ENCODE results near the gene NOLC1.

Gene NOLC1

DNA sequence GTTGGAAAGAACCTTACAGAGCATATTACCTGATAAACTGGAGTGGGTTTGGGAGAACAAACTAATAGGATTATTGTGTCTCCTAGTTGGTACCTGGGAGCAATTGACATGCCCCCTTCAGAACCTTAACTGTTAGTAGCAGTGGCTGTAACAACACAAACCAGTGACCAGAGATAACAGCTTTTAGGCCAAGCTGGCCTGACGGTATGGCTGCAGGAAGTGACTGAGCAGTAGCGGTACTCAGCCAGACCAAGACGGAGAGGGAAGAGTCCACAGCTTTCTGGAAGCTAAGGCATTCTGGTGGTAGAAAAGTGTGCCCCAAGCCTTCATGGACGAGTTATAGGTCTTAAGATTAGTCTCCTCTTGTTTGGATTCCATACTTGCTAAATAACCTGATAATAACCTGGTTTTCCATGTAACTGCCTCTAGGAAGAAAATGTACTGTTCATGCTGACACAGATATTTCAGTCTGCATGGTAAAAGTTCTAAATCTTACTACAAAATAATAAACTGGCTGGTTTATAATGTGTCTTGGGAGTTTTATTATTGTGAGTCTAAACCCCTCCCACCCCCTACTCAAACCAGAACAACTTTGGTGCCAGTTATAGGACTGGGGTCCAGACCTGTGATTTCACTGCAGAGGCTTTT lies 11.3 kb downstream of the NOLC1 start:
- Histone ChIP-seq H3K27me3 (replicated peaks; ENCODE audit: insufficient read depth, low read length) (no peaks in the 10 kb centered on the region), H3K9ac (ENCODE audit: low read length) (no peak overlapping the region), H3K4me3 (ENCODE audit: low read length) (no peak overlapping the region), H3F3A (ENCODE audit: insufficient read depth, low read length) (peaks cover 37% of the 10 kb centered on the region), H3K9me2 (replicated peaks; ENCODE audit: insufficient read depth, low read length) (no peaks in the 10 kb centered on the region), H3K27ac (ENCODE audit: low read length) (no peak overlapping the region), H3K4me1 (ENCODE audit: low read length) (peaks cover 2% of the 10 kb centered on the region), H3K4me2 (ENCODE audit: low read depth, low read length) (no peak overlapping the region), H3K9me3 (replicated peaks; ENCODE audit: insufficient read depth, low read length) (no peaks in the 10 kb centered on the region), H4K20me1 (ENCODE audit: insufficient read depth, low read length) (peaks cover 5% of the 10 kb centered on the region; the same call in 1 of the 2 replicates), H3K79me2 (ENCODE audit: low read length) (peaks cover 12% of the 10 kb centered on the region), H3K36me3 (replicated peaks; ENCODE audit: insufficient read depth, low read length) (peaks cover 33% of the 10 kb centered on the region), H2AFZ (ENCODE audit: low read length) (no peak overlapping the region)
- TF ChIP-seq CTCF (IDR thresholded peaks at IDR 0.05; ENCODE audit: low read length) (no peak), EZH2phosphoT487 (IDR thresholded peaks at IDR 0.05; ENCODE audit: low read length) (no peak), EZH2 (optimal IDR thresholded peaks at IDR 0.05; ENCODE audit: low read depth, low read length) (no peak)
- DNase-seq = no peak

DNA sequence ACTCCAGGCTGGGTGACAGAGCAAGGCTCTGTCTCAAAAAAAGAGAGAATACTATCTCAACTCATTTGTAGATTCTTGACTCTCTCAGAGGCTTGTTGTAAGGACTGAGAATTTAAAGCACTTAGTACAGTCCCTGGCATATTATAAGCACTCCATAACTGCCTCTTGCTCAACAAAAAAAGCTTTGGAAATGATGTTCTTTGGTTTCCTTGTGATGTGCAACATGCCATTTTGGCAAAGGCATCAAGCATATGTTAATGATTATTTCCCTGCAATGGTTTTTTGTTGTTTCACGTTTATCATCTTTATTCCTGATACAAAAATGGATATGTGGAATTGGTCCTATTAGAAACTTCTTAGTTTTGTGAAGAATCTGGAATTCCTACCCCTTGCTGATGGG lies 15.7 kb downstream of the NOLC1 start:
- TF ChIP-seq EZH2phosphoT487 (IDR thresholded peaks at IDR 0.05; ENCODE audit: low read length) (no peak), CTCF (IDR thresholded peaks at IDR 0.05; ENCODE audit: low read length) (no peak), EZH2 (optimal IDR thresholded peaks at IDR 0.05; ENCODE audit: low read depth, low read length) (no peak)
- Histone ChIP-seq H3F3A (ENCODE audit: insufficient read depth, low read length) (peaks cover 31% of the 10 kb centered on the region), H4K20me1 (ENCODE audit: insufficient read depth, low read length) (no peaks in the 10 kb centered on the region), H3K9ac (ENCODE audit: low read length) (no peak overlapping the region), H3K4me1 (ENCODE audit: low read length) (peaks cover 8% of the 10 kb centered on the region), H3K9me2 (replicated peaks; ENCODE audit: insufficient read depth, low read length) (no peaks in the 10 kb centered on the region), H2AFZ (ENCODE audit: low read length) (no peak overlapping the region), H3K4me2 (ENCODE audit: low read depth, low read length) (no peak overlapping the region), H3K27ac (ENCODE audit: low read length) (no peak overlapping the region), H3K79me2 (ENCODE audit: low read length) (no peaks in the 10 kb centered on the region), H3K27me3 (replicated peaks; ENCODE audit: insufficient read depth, low read length) (no peaks in the 10 kb centered on the region), H3K36me3 (replicated peaks; ENCODE audit: insufficient read depth, low read length) (peaks cover 8% of the 10 kb centered on the region), H3K9me3 (replicated peaks; ENCODE audit: insufficient read depth, low read length) (no peaks in the 10 kb centered on the region), H3K4me3 (ENCODE audit: low read length) (no peak overlapping the region)
- DNase-seq = no peak

- no peaks in the 10 kb centered on the region for H3K9me2 ChIP-seq (replicated peaks; ENCODE audit: insufficient read depth, low read length)
- no peaks in the 10 kb centered on the region for H3K27me3 ChIP-seq (replicated peaks; ENCODE audit: insufficient read depth, low read length)
- peaks cover 26% of the 10 kb centered on the region for H3F3A ChIP-seq (ENCODE audit: insufficient read depth, low read length)
- no peak overlapping the region for H3K4me2 ChIP-seq (ENCODE audit: low read depth, low read length)
- H3K27ac ChIP-seq (ENCODE audit: low read length) = no peak overlapping the region
- DNase-seq = no peak
- peaks cover 8% of the 10 kb centered on the region for H3K4me1 ChIP-seq (ENCODE audit: low read length)
- no peaks in the 10 kb centered on the region for H3K36me3 ChIP-seq (replicated peaks; ENCODE audit: insufficient read depth, low read length)
- TF ChIP-seq EZH2 (optimal IDR thresholded peaks at IDR 0.05; ENCODE audit: low read depth, low read length) = no peak
- no peak for TF ChIP-seq EZH2phosphoT487 (IDR thresholded peaks at IDR 0.05; ENCODE audit: low read length)
- no peak for TF ChIP-seq CTCF (IDR thresholded peaks at IDR 0.05; ENCODE audit: low read length)
- no peaks in the 10 kb centered on the region for H3K9me3 ChIP-seq (replicated peaks; ENCODE audit: insufficient read depth, low read length)
- no peak overlapping the region for H2AFZ ChIP-seq (ENCODE audit: low read length)
- no peak overlapping the region for H3K9ac ChIP-seq (ENCODE audit: low read length)
- H3K79me2 ChIP-seq (ENCODE audit: low read length) = no peaks in the 10 kb centered on the region
- no peaks in the 10 kb centered on the region for H4K20me1 ChIP-seq (ENCODE audit: insufficient read depth, low read length)
- H3K4me3 ChIP-seq (ENCODE audit: low read length) = no peak overlapping the region
These were observed 18.4 kb downstream of the NOLC1 start for GRCh38 chr10:102170602-102171001.
